SHP77 (cell line): ENCODE measurements around the gene GOLGA8T.
"Not testable (repeated sequence)": the region's sequence is repeated elsewhere in the genome, so short reads cannot be mapped to it uniquely, and the experiment has no call there.

Experiments
- DNase-seq, 2 experiments: peaks; one replicate each; lab custom pipeline; 2025; lab: John Stamatoyannopoulos, UW

The GOLGA8T gene

GRCh38 chr15:30191639-30192038, 56.8 kb downstream of the GOLGA8T start:
- DNase-seq = not testable (repeated sequence)

- DNase-seq = not testable (repeated sequence)
Measured at GRCh38 chr15:30192119-30192745, 57.4 kb downstream of the GOLGA8T start.

DNA sequence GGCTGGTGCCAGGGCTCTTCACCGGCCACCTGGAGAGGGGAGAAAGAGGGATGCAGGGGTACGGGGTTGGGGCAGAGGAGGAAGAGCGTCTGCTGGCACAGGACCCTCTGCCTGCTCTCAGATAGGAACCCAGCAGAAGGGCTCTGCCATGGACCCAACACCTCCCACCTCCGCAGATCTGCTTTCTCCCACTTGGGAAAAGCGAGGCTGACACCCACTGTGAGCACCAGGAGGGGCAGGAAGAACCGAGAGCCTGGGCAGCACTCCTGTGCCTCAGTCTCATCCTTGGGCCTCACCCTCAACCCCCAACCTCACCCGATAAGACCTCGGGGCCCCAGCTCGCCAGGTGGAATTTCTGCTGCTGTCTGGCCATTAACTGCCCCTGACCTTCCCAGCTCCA, 58.0 kb downstream of the GOLGA8T start:
- not testable (repeated sequence) for DNase-seq
